Stimulated activated CD8-positive, alpha-beta memory T cell treated with anti-CD3 and anti-CD28 coated beads, Interleukin-4, amount 100 ng/mL, for 24 hours (primary cell): Measurements from ENCODE around the gene ARHGEF17.

Experiments used
- DNase-seq: peaks from one replicate; pipeline ENCODE4 v3.0.0-alpha.2; 2020; ENCODE audit warnings: low read depth

ARHGEF17 gene

GRCh38 chr11:73331138-73331916, 23.3 kb downstream of the ARHGEF17 start:
- DNase-seq, result no peak

GRCh38 chr11:73333173-73333572, 25.1 kb downstream of the ARHGEF17 start:
- DNase-seq, result no peak

GRCh38 chr11:73333640-73334383, 25.7 kb downstream of the ARHGEF17 start:
- DNase-seq, result no peak

GRCh38 chr11:73334384-73335203, 26.5 kb downstream of the ARHGEF17 start:
- no peak for DNase-seq

GRCh38 chr11:73335204-73335923, 27.3 kb downstream of the ARHGEF17 start:
- DNase-seq, result peak; percentile 69

- no peak for DNase-seq
Observed at GRCh38 chr11:73337846-73338245, 29.8 kb downstream of the ARHGEF17 start.

- DNase-seq, result no peak
Observed at GRCh38 chr11:73338279-73338678, 30.2 kb downstream of the ARHGEF17 start.

GRCh38 chr11:73340164-73340563, 32.1 kb downstream of the ARHGEF17 start:
- no peak for DNase-seq

- no peak for DNase-seq
Observed at GRCh38 chr11:73342633-73343032, 34.6 kb downstream of the ARHGEF17 start.

- DNase-seq, result no peak
Observed at GRCh38 chr11:73343076-73343873, 35.2 kb downstream of the ARHGEF17 start.

- no peak for DNase-seq
Observed at GRCh38 chr11:73344191-73344607, 36.1 kb downstream of the ARHGEF17 start.

GRCh38 chr11:73345481-73346160, 37.5 kb downstream of the ARHGEF17 start:
- DNase-seq, result no peak

GRCh38 chr11:73346186-73346935, 38.3 kb downstream of the ARHGEF17 start:
- DNase-seq, result no peak

- no peak for DNase-seq
Observed at GRCh38 chr11:73347067-73347466, 39.0 kb downstream of the ARHGEF17 start.

GRCh38 chr11:73348838-73349237, 40.8 kb downstream of the ARHGEF17 start:
- DNase-seq, result no peak

- DNase-seq, result no peak
Observed at GRCh38 chr11:73349633-73350032, 41.6 kb downstream of the ARHGEF17 start.

- DNase-seq, result peak; percentile 24
Observed at GRCh38 chr11:73350908-73351636, 43.0 kb downstream of the ARHGEF17 start.

- DNase-seq, result no peak
Observed at GRCh38 chr11:73353422-73353821, 45.3 kb downstream of the ARHGEF17 start.

- DNase-seq, result no peak
Observed at GRCh38 chr11:73355109-73355508, 47.0 kb downstream of the ARHGEF17 start.
